Endodermal cell (in vitro differentiated cells): ENCODE results near the gene GOLGA5. TPM values are rescaled to one million over a fixed set of nuclear protein-coding genes. Genes with fewer than 3 reads are reported as not detected.

Source experiments
- DNase-seq: peaks from one replicate; pipeline ENCODE4 v3.0.0-alpha.2; 2017
- H3K27ac ChIP-seq: 2 replicates; pipeline ENCODE4 v1.5.1; 2013; ENCODE audit warnings: mild to moderate bottlenecking, low read depth, low read length, moderate library complexity
- H3K27me3 ChIP-seq: 2 replicates; pipeline ENCODE4 v1.6.1; 2013; ENCODE audit warnings: mild to moderate bottlenecking, low read length, moderate library complexity; ENCODE audit not compliant: insufficient read depth, control insufficient read depth, poor library complexity, severe bottlenecking
- H3K36me3 ChIP-seq: 2 replicates; pipeline ENCODE4 v1.7.0; 2013; ENCODE audit warnings: mild to moderate bottlenecking, low read length, moderate library complexity; ENCODE audit not compliant: control insufficient read depth, insufficient read depth
- H3K4me1 ChIP-seq: one replicate; pipeline ENCODE4 v1.7.0; 2013; ENCODE audit warnings: low read length; ENCODE audit not compliant: control insufficient read depth, insufficient read depth
- H3K4me3 ChIP-seq: 2 replicates; pipeline ENCODE4 v1.5.1; 2013; ENCODE audit warnings: mild to moderate bottlenecking, low read length, moderate library complexity
- H3K9ac ChIP-seq: 2 replicates; pipeline ENCODE4 v1.6.1; 2013; ENCODE audit warnings: mild to moderate bottlenecking, low read length, moderate library complexity; ENCODE audit not compliant: poor library complexity, severe bottlenecking; ENCODE audit errors: extremely low read depth
- H3K9me3 ChIP-seq: 2 replicates; pipeline ENCODE4 v1.6.1; 2013; ENCODE audit warnings: mild to moderate bottlenecking, low read length, moderate library complexity; ENCODE audit not compliant: control insufficient read depth
- H3K27ac Mint-ChIP-seq: 2 replicates; pipeline ENCODE4 v1.8.0; 2020; ENCODE audit warnings: mixed read lengths
- H3K27me3 Mint-ChIP-seq: 2 replicates; pipeline ENCODE4 v1.8.0; 2021; ENCODE audit warnings: mild to moderate bottlenecking, mixed read lengths; ENCODE audit not compliant: insufficient read depth
- H3K36me3 Mint-ChIP-seq: 2 replicates; pipeline ENCODE4 v1.8.0; 2020; ENCODE audit warnings: low read depth, mixed read lengths
- H3K4me1 Mint-ChIP-seq: 2 replicates; pipeline ENCODE4 v1.8.0; 2020; ENCODE audit warnings: mixed read lengths
- H3K4me3 Mint-ChIP-seq: 2 replicates; pipeline ENCODE4 v1.8.0; 2020; ENCODE audit warnings: mild to moderate bottlenecking, moderate library complexity, mixed read lengths
- H3K9me3 Mint-ChIP-seq: 2 replicates; pipeline ENCODE4 v1.8.0; 2020; ENCODE audit warnings: mild to moderate bottlenecking, mixed read lengths
- WGBS, 2 experiments: methylation state at CpG; one replicate each; pipeline versions ENCODE4 v1.1.5 to v1.1.7; 2013; ENCODE audit warnings: missing lambda C conversion rate in 2 of 2, mixed read lengths in 1 of 2; ENCODE audit not compliant: insufficient coverage in 1 of 2, insufficient read length in 1 of 2; 5-methylcytosine and 5-hydroxymethylcytosine counted together
- total RNA-seq, 2 donors: library from RNA; stranded (reverse); fragmentation: NEBNext Ultra II Directional in 1 of 2; extraction: Animal tissue kit (Norgen Biotek cat#: 25700) in 1 of 2; gene quantifications; 2 replicates in 1 of 2; 3 replicates in 1 of 2; pipeline ENCODE4 v1.2.1, GENCODE V29; 2021
- TF ChIP-seq, protein P1 (sequence below): fragments of 200-600 bp; sonication (generic); conservative IDR thresholded peaks from 2 replicates; pipeline ENCODE4 v1.5.0; 2021; ENCODE audit warnings: antibody characterized with exemption, mild to moderate bottlenecking

Gene GOLGA5
- total RNA-seq, 2 donors from 2014 or later: 29.3 to 41.1 TPM

DNA sequence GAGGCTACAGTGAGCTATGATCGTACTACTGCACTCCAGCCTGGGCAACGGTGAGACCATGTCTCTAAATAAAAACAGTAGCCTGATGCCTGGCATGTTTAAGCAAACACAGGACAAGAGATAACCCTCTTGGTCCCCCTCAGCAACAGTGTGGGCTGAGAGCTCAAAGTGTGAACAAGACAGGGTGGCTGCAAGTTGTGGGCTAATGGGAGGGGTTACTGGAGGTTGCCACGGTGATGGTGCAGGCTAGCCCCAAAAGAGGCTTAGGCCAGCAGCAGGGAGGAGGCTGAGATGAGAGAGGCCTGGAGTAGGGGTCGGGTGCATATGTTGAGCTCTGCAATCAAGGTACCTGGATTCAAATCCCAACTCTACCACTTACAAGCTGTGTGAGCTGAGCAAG, 42.3 kb upstream of the GOLGA5 start:
- no peaks in the 10 kb centered on the region for H3K4me1 ChIP-seq
- Mint-ChIP-seq H3K27ac (no peak overlapping the region), H3K4me1 (peaks cover 7% of the 10 kb centered on the region), H3K9me3 (peaks cover 4% of the 10 kb centered on the region), H3K4me3 (no peak overlapping the region), H3K36me3 (peaks cover 5% of the 10 kb centered on the region), H3K27me3 (peaks cover 8% of the 10 kb centered on the region)
- no peak overlapping the region for H3K27ac ChIP-seq
- WGBS, 2 experiments: 67 to 90% methylated on average over 3 to 4 of the region's 4 CpGs
- no peak for DNase-seq
- H3K9me3 ChIP-seq: no peaks in the 10 kb centered on the region
- H3K36me3 ChIP-seq: no peaks in the 10 kb centered on the region
- no peaks in the 10 kb centered on the region for H3K27me3 ChIP-seq
- no peak overlapping the region for H3K9ac ChIP-seq
- TF ChIP-seq, protein P1, sequence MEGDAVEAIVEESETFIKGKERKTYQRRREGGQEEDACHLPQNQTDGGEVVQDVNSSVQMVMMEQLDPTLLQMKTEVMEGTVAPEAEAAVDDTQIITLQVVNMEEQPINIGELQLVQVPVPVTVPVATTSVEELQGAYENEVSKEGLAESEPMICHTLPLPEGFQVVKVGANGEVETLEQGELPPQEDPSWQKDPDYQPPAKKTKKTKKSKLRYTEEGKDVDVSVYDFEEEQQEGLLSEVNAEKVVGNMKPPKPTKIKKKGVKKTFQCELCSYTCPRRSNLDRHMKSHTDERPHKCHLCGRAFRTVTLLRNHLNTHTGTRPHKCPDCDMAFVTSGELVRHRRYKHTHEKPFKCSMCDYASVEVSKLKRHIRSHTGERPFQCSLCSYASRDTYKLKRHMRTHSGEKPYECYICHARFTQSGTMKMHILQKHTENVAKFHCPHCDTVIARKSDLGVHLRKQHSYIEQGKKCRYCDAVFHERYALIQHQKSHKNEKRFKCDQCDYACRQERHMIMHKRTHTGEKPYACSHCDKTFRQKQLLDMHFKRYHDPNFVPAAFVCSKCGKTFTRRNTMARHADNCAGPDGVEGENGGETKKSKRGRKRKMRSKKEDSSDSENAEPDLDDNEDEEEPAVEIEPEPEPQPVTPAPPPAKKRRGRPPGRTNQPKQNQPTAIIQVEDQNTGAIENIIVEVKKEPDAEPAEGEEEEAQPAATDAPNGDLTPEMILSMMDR: no peak
- H3K4me3 ChIP-seq: no peak overlapping the region

DNA sequence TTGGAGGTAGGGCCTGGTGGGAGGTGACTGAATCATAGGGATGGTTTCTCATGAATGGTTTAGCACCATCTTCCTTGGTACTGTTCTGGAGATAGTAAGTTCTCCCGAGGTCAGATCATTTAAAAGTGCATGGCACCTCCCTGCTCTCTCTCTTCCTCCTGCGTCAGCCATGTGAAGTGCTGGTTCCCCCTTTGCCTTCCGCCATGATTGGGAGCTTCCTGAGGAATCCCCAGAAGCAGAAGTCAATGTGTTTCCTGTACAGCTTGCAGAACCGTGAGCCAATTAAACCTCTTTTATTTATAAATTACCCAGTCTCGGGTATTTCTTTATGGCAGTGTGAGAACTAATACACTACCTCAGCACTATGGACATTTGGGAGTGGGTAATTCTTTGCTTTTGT, 40.9 kb upstream of the GOLGA5 start:
- no peak overlapping the region for H3K27ac Mint-ChIP-seq
- peaks cover 6% of the 10 kb centered on the region for H3K27me3 Mint-ChIP-seq
- Histone ChIP-seq H3K9ac (no peak overlapping the region), H3K4me1 (no peaks in the 10 kb centered on the region), H3K27me3 (no peaks in the 10 kb centered on the region), H3K9me3 (no peaks in the 10 kb centered on the region), H3K36me3 (no peaks in the 10 kb centered on the region), H3K4me3 (no peak overlapping the region), H3K27ac (no peak overlapping the region)
- peaks cover 4% of the 10 kb centered on the region for H3K9me3 Mint-ChIP-seq
- WGBS, 2 experiments: 86 to 100% methylated on average over 1 to 5 of the region's 5 CpGs
- no peak for DNase-seq
- TF ChIP-seq, protein P1: no peak
- H3K4me1 Mint-ChIP-seq: no peaks in the 10 kb centered on the region
- H3K36me3 Mint-ChIP-seq: no peaks in the 10 kb centered on the region
- H3K4me3 Mint-ChIP-seq: no peak overlapping the region

DNA sequence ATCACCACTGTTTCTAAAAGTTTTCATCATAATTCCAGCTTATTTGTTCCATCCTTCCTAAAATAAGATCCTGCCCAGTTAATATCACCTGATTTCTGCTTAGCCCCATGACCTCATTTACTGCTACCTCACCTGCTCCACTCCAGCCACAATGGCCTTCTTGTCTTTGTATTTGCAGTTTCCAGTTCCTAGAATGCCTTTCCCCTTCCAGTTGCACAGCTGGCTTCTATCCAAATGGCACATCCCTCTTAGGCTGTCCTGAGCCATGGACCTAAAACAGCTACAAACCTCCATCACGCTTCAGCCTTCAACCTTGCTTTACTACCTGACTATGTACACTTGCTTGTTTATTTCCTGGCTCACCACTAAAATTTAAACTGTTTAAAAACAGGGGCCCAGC, 39.1 kb upstream of the GOLGA5 start:
- H3K27me3 Mint-ChIP-seq: peaks cover 4% of the 10 kb centered on the region
- H3K27me3 ChIP-seq: no peaks in the 10 kb centered on the region
- H3K4me1 ChIP-seq: no peaks in the 10 kb centered on the region
- TF ChIP-seq, protein P1: no peak
- no peak overlapping the region for H3K27ac Mint-ChIP-seq
- H3K27ac ChIP-seq: no peak overlapping the region
- WGBS, 2 experiments: 96 to 100% methylated on average over 1 of the region's 1 CpG
- H3K9ac ChIP-seq: no peak overlapping the region
- H3K9me3 Mint-ChIP-seq: peaks cover 4% of the 10 kb centered on the region
- H3K4me3 Mint-ChIP-seq: no peak overlapping the region
- no peaks in the 10 kb centered on the region for H3K36me3 ChIP-seq
- no peaks in the 10 kb centered on the region for H3K36me3 Mint-ChIP-seq
- no peaks in the 10 kb centered on the region for H3K4me1 Mint-ChIP-seq
- H3K9me3 ChIP-seq: no peaks in the 10 kb centered on the region
- DNase-seq: no peak
- no peak overlapping the region for H3K4me3 ChIP-seq
